Prostate gland (tissue), 2 donors: ENCODE measurements around the gene WWOX. TPM values are rescaled to one million over a fixed set of nuclear protein-coding genes. Genes with fewer than 3 reads are reported as not detected.

ENCODE experiments used
- DNase-seq: peaks from one replicate; pipeline ENCODE4 v3.0.0-alpha.2; 2019; ENCODE audit warnings: low spot score
- H3K27ac ChIP-seq, 2 donors: fragments of 200-600 bp; sonication (generic); 2 replicates each; pipeline ENCODE4 v1.5.1; 2017 to 2019
- H3K27me3 ChIP-seq: fragments of 200-600 bp; sonication (generic); replicated peaks from 2 replicates; pipeline ENCODE4 v1.5.1; 2019; ENCODE audit not compliant: insufficient read depth
- H3K36me3 ChIP-seq, 2 donors: fragments of 200-600 bp; sonication (generic); 1 replicate in 1 of 2; 2 replicates in 1 of 2; pipeline versions ENCODE4 v1.5.1 to v1.8.1; 2017 to 2019
- H3K4me1 ChIP-seq: fragments of 200-600 bp; sonication (generic); replicated peaks from 2 replicates; pipeline ENCODE4 v1.5.1; 2019
- H3K4me3 ChIP-seq, 2 donors: fragments of 200-600 bp; sonication (generic); 2 replicates each; pipeline ENCODE4 v1.5.1; 2017 to 2019
- H3K9me3 ChIP-seq: fragments of 200-600 bp; sonication (generic); 2 replicates; pipeline ENCODE4 v1.5.1; 2017
- CTCF ChIP-seq, 4 experiments: fragments of 200-600 bp in 2 of 4; fragments of 450-650 bp in 2 of 4; sonication (generic) in 2 of 4; IDR thresholded peaks; 1 replicate in 3 of 4; 2 replicates in 1 of 4; pipeline ENCODE4 v1.5.1; 2016 to 2019; ENCODE audit warnings: antibody characterized with exemption in 4 of 4, mild to moderate bottlenecking in 2 of 4, moderate library complexity in 2 of 4
- POLR2A ChIP-seq: fragments of 450-650 bp; IDR thresholded peaks from one replicate; pipeline ENCODE4 v1.6.1; 2016; ENCODE audit warnings: antibody characterized with exemption, mild to moderate bottlenecking
- POLR2AphosphoS5 ChIP-seq: sonication (generic); formaldehyde crosslinking; IDR thresholded peaks from one replicate; pipeline ENCODE4 v1.6.1; 2017; ENCODE audit warnings: antibody characterized with exemption
- WGBS: methylation state at CpG from one replicate; pipeline ENCODE4 v1.1.5; 2018; 5-methylcytosine and 5-hydroxymethylcytosine counted together
- intact Hi-C: fragments of 100-400 bp; cut with DNase I; formaldehyde crosslinking; loops from one replicate; pipeline ENCODE4 v1.14.2; 2022
- total RNA-seq, 2 donors: library from RNA; depleted of rRNA; stranded (reverse); fragments of >200 nt; gene quantifications; one replicate each; pipeline ENCODE4 v1.1.0, GENCODE V29; 2016

WWOX gene
- total RNA-seq, 2 donors from 2014 or later, result 93.2 to 99.4 TPM

- TF ChIP-seq POLR2AphosphoS5 (no peak), CTCF (IDR thresholded peaks at IDR 0.05) (no peak), POLR2A (no peak)
- Histone ChIP-seq H3K27me3 (no peaks in the 10 kb centered on the region), H3K4me3 (no peak overlapping the region), H3K36me3 (no peaks in the 10 kb centered on the region), H3K27ac (no peak overlapping the region), H3K4me1 (no peaks in the 10 kb centered on the region), H3K9me3 (no peaks in the 10 kb centered on the region)
- intact Hi-C loops, result no loop called here
- DNase-seq, result no peak
- 95% methylated on average over 3 of the region's 3 CpGs for WGBS
These were observed 1056.0 kb downstream of the WWOX start for GRCh38 chr16:79155471-79155870.

GRCh38 chr16:79155904-79156303, 1056.5 kb downstream of the WWOX start:
- H3K36me3 ChIP-seq, result no peaks in the 10 kb centered on the region
- no peaks in the 10 kb centered on the region for H3K4me1 ChIP-seq
- H3K4me3 ChIP-seq, result no peak overlapping the region
- TF ChIP-seq POLR2A (no peak), CTCF (IDR thresholded peaks at IDR 0.05) (no peak), POLR2AphosphoS5 (no peak)
- DNase-seq, result no peak
- intact Hi-C loops, result no loop called here
- H3K27ac ChIP-seq, result no peak overlapping the region
- 88% methylated on average over 4 of the region's 4 CpGs for WGBS
- no peaks in the 10 kb centered on the region for H3K9me3 ChIP-seq
- no peaks in the 10 kb centered on the region for H3K27me3 ChIP-seq

- WGBS, result 66% methylated on average over 1 of the region's 1 CpG
- no peak for DNase-seq
- Histone ChIP-seq H3K27me3 (no peaks in the 10 kb centered on the region), H3K27ac (no peak overlapping the region), H3K4me3 (no peak overlapping the region), H3K4me1 (no peaks in the 10 kb centered on the region), H3K9me3 (no peaks in the 10 kb centered on the region), H3K36me3 (no peaks in the 10 kb centered on the region)
- TF ChIP-seq POLR2A (no peak), CTCF (IDR thresholded peaks at IDR 0.05) (no peak)
- intact Hi-C loops, result no loop called here
These were observed 1057.3 kb downstream of the WWOX start for GRCh38 chr16:79156761-79157160.

- Histone ChIP-seq H3K4me1 (no peaks in the 10 kb centered on the region), H3K4me3 (no peak overlapping the region), H3K9me3 (no peaks in the 10 kb centered on the region), H3K27me3 (no peaks in the 10 kb centered on the region), H3K36me3 (no peaks in the 10 kb centered on the region), H3K27ac (no peak overlapping the region)
- 94% methylated on average over 6 of the region's 6 CpGs for WGBS
- no peak for DNase-seq
- intact Hi-C loops, result no loop called here
- TF ChIP-seq POLR2A (no peak), CTCF (IDR thresholded peaks at IDR 0.05) (no peak), POLR2AphosphoS5 (no peak)
These were observed 1058.9 kb downstream of the WWOX start for GRCh38 chr16:79158337-79158736.

GRCh38 chr16:79159261-79160049, 1060.0 kb downstream of the WWOX start:
- Histone ChIP-seq H3K4me3 (no peak overlapping the region), H3K27ac (no peak overlapping the region), H3K9me3 (no peaks in the 10 kb centered on the region), H3K36me3 (no peaks in the 10 kb centered on the region), H3K27me3 (no peaks in the 10 kb centered on the region), H3K4me1 (no peaks in the 10 kb centered on the region)
- DNase-seq, result no peak
- TF ChIP-seq POLR2AphosphoS5, result no peak
- TF ChIP-seq CTCF (IDR thresholded peaks at IDR 0.05), result no peak
- no peak for TF ChIP-seq POLR2A
- intact Hi-C loops, result no loop called here
- 87% methylated on average over 13 of the region's 13 CpGs for WGBS
